Mesothelial cell of epicardium (in vitro differentiated cells): ENCODE measurements around the gene VDAC1. TPM values are rescaled to one million over a fixed set of nuclear protein-coding genes. Genes with fewer than 3 reads are reported as not detected.

Experiments
- DNase-seq, 2 experiments: peaks; one replicate each; pipeline ENCODE4 v3.0.0; 2021; ENCODE audit warnings: low spot score in 2 of 2; ENCODE audit not compliant: unreplicated experiment in 2 of 2
- H3K27ac Mint-ChIP-seq: 2 replicates; pipeline ENCODE4 v1.8.0; 2021; ENCODE audit warnings: mixed read lengths
- H3K27me3 Mint-ChIP-seq: 2 replicates; pipeline ENCODE4 v1.8.0; 2021; ENCODE audit warnings: low read depth, mixed read lengths
- H3K36me3 Mint-ChIP-seq: 2 replicates; pipeline ENCODE4 v1.8.0; 2021; ENCODE audit warnings: mixed read lengths
- H3K4me1 Mint-ChIP-seq: 2 replicates; pipeline ENCODE4 v1.8.0; 2021; ENCODE audit warnings: mixed read lengths
- H3K4me3 Mint-ChIP-seq: 2 replicates; pipeline ENCODE4 v1.8.0; 2021; ENCODE audit warnings: mild to moderate bottlenecking, moderate library complexity, mixed read lengths
- H3K9me3 Mint-ChIP-seq: 2 replicates; pipeline ENCODE4 v1.8.0; 2021; ENCODE audit warnings: mixed read lengths
- CTCF ChIP-seq: fragments of 200-600 bp; sonication (generic); IDR thresholded peaks from one replicate; pipeline ENCODE4 v1.5.0; 2021; ENCODE audit warnings: antibody characterized with exemption; ENCODE audit not compliant: unreplicated experiment
- total RNA-seq: library from RNA; stranded (reverse); gene quantifications from 3 replicates; pipeline ENCODE4 v1.2.1, GENCODE V29; 2021

VDAC1 gene
- total RNA-seq, 1 donor from 2014 or later = 111 TPM

DNA sequence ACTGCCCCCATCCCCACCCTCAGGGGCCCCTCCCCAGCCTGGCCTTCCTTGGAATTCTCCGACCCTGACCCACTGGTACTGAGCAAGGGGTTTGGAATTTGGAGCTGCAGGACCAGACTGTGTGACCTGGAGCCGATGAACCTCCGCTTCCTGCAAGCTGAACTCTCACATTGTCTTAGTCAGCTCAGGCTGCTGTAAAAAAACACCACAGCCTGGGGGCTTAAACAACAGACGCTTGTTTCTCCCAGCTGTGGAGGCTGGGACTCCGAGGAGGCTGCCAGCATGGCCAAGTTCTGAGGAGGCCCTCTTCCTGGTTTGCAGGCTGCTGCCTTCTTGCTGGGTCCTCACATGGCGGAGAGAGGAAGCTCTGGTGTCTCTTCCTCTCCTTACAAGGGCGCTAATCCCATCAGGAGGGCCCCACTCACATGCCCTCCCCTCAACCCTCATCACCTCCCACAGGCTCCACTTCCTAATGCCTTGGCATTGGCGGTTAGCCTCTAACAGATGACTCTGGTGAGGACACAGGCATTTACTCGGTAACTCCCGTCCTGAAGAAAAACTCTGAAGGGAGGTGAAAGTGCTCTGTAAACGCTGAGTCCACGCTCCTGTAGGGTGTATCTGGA lies 78.8 kb downstream of the VDAC1 start:
- no peak for TF ChIP-seq CTCF
- Mint-ChIP-seq H3K9me3 (no peaks in the 10 kb centered on the region), H3K4me3 (no peak overlapping the region), H3K27me3 (no peaks in the 10 kb centered on the region), H3K4me1 (peaks cover 58% of the 10 kb centered on the region), H3K36me3 (no peaks in the 10 kb centered on the region), H3K27ac (no peak overlapping the region)
- DNase-seq = no peak

GRCh38 chr5:133925269-133925668 lies 79.5 kb downstream of the VDAC1 start:
- no peaks in the 10 kb centered on the region for H3K27me3 Mint-ChIP-seq
- no peak for DNase-seq
- no peak for TF ChIP-seq CTCF
- H3K36me3 Mint-ChIP-seq = no peaks in the 10 kb centered on the region
- peaks cover 61% of the 10 kb centered on the region for H3K4me1 Mint-ChIP-seq
- H3K27ac Mint-ChIP-seq = no peak overlapping the region
- H3K4me3 Mint-ChIP-seq = no peak overlapping the region
- H3K9me3 Mint-ChIP-seq = no peaks in the 10 kb centered on the region

DNA sequence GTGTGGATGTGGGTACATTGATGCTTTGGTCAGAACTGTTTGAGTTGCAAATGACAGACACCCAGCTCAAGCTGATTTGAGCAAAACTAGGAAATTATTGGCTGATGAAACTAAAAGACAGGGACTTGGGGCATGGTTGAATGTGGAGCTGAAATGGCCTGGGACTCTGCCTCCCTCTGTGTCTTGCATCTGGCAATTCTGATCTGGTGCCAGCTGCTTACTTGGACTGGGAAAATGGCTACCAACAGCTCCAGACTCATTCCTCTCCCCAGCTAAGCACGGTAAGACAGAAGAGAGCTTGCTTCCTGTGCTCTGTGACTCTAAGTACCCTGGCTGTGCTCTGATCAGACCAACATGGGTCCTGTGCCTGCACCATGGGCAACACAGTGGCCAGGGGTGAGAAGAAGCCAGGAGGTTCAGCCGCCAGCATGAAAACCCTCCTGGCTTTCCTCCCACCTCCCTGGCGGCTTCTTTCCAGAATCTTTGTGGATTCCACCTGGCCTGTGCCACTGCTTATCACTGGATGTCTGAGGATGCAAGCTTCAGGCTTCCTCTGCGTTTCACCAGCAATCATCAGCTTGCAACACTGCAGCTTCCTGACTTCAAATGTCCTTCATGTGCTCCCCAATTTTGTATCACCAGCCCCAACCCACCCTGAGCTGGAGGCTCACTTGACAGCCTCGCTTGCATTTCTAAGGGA lies 80.4 kb downstream of the VDAC1 start:
- H3K4me1 Mint-ChIP-seq = peaks cover 63% of the 10 kb centered on the region
- H3K36me3 Mint-ChIP-seq = no peaks in the 10 kb centered on the region
- no peak overlapping the region for H3K27ac Mint-ChIP-seq
- H3K27me3 Mint-ChIP-seq = no peaks in the 10 kb centered on the region
- H3K9me3 Mint-ChIP-seq = no peaks in the 10 kb centered on the region
- TF ChIP-seq CTCF = no peak
- H3K4me3 Mint-ChIP-seq = no peak overlapping the region
- no peak for DNase-seq

DNA sequence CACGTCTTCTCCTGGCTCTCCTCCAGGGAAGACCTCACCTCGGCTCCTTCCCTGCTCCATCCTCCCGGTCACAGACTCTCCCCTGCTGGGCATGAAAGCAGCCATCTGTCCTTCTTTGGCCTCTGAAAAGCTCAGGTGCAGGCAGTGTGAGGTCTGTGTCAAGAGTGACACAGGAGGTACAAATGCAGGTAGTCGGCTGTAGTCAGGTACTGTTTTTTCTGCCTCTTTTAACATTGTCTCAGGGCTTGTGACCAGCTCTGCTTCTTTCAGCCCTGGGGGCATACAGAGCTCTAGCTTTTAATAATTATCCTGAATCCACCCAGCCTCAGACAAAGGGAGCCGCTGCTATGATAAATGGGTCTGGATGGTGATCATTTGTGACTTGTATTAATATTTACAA lies 82.8 kb downstream of the VDAC1 start:
- Mint-ChIP-seq H3K9me3 (no peaks in the 10 kb centered on the region), H3K27me3 (no peaks in the 10 kb centered on the region), H3K36me3 (no peaks in the 10 kb centered on the region), H3K4me1 (peaks cover 73% of the 10 kb centered on the region), H3K27ac (peak overlapping the region; percentile 86), H3K4me3 (no peak overlapping the region)
- no peak for DNase-seq
- TF ChIP-seq CTCF = no peak

Other genes starting within 250 kb of the VDAC1 start
- gene C5orf15, start 36.4 kb downstream of the VDAC1 start, total RNA-seq = 44.2 to 47.4 TPM (median 47.3 TPM) in 3 replicates
- gene TCF7, start 109.7 kb upstream of the VDAC1 start, total RNA-seq = 7.5 to 9.0 TPM (median 8.0 TPM) in 3 replicates
- 342 to 352 TPM (median 344 TPM) in 3 replicates for gene SKP1, start 172.0 kb upstream of the VDAC1 start, total RNA-seq
- gene PPP2CA, start 221.1 kb upstream of the VDAC1 start, total RNA-seq = 126 to 137 TPM (median 134 TPM) in 3 replicates